ENCODE measurements around the gene OR10D3.
"Not testable (repeated sequence)": the region's sequence is repeated elsewhere in the genome, so short reads cannot be mapped to it uniquely, and the experiment has no call there.

The OR10D3 gene

GRCh38 chr11:124153821-124154220 lies 29.3 kb upstream of the OR10D3 start:
- H3K36me3 ChIP-seq, result no peaks in the 10 kb centered on the region
- H3K4me1 ChIP-seq, result no peaks in the 10 kb centered on the region
- H3K9me3 ChIP-seq, result no peaks in the 10 kb centered on the region
- H3K4me3 ChIP-seq (ENCODE audit: low read depth, low read length), result no peak overlapping the region
- TF ChIP-seq, protein P1, sequence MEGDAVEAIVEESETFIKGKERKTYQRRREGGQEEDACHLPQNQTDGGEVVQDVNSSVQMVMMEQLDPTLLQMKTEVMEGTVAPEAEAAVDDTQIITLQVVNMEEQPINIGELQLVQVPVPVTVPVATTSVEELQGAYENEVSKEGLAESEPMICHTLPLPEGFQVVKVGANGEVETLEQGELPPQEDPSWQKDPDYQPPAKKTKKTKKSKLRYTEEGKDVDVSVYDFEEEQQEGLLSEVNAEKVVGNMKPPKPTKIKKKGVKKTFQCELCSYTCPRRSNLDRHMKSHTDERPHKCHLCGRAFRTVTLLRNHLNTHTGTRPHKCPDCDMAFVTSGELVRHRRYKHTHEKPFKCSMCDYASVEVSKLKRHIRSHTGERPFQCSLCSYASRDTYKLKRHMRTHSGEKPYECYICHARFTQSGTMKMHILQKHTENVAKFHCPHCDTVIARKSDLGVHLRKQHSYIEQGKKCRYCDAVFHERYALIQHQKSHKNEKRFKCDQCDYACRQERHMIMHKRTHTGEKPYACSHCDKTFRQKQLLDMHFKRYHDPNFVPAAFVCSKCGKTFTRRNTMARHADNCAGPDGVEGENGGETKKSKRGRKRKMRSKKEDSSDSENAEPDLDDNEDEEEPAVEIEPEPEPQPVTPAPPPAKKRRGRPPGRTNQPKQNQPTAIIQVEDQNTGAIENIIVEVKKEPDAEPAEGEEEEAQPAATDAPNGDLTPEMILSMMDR (IDR thresholded peaks at IDR 0.05; ENCODE audit: low read depth, low read length), result no peak
- DNase-seq, result no peak
- H3K27me3 ChIP-seq, result no peaks in the 10 kb centered on the region; the same call in none of the 2 replicates

DNA sequence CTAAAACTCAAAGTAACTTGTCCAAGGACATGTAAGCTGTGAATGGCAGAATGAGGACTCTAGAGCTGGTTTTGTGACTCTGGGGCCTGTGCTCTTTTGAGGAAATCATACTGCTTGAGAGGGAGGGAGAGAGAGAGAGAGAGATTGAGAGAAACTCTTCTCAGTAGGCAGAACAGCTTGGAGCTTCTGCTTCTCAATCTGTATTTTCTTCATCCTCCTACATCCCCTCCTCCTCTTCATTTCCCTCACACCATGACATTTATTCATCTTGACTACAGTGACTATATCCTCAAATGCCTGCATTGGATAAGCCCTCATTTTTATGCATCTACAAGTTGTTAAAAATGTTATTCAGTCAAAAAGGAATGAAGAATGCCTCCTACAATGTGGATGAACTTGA lies 23.7 kb upstream of the OR10D3 start:
- TF ChIP-seq, protein P1 (IDR thresholded peaks at IDR 0.05; ENCODE audit: low read depth, low read length), result no peak
- H3K9me3 ChIP-seq, result no peaks in the 10 kb centered on the region
- DNase-seq, result no peak
- H3K4me1 ChIP-seq, result no peaks in the 10 kb centered on the region
- H3K36me3 ChIP-seq, result no peaks in the 10 kb centered on the region
- H3K27me3 ChIP-seq, result peaks cover 7% of the 10 kb centered on the region; the same call in 1 of the 2 replicates
- H3K4me3 ChIP-seq (ENCODE audit: low read depth, low read length), result no peak overlapping the region

DNA sequence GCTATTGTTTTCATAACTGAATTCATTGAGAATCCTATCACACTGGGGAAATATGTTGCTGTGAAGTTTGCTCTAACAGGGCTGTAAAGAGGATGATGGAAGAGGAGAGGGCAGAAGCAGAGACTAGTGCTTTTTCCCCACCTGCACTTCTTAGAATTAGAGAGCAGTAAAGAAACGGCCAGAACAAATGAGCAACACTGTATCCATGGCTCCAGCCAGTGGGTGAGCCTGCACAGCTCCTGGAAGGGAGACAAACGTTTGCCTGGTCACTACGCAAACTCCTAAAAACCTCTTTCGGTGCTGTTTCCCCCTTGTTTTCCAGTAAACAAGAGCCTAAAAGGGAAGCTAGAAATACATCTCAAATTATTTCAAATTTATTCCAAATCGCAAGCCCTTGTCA lies 22.2 kb upstream of the OR10D3 start:
- H3K36me3 ChIP-seq, result no peaks in the 10 kb centered on the region
- H3K27me3 ChIP-seq, result peaks cover 7% of the 10 kb centered on the region; the same call in 1 of the 2 replicates
- DNase-seq, result no peak
- TF ChIP-seq, protein P1 (IDR thresholded peaks at IDR 0.05; ENCODE audit: low read depth, low read length), result no peak
- H3K4me1 ChIP-seq, result no peaks in the 10 kb centered on the region
- H3K9me3 ChIP-seq, result no peaks in the 10 kb centered on the region
- no peak overlapping the region for H3K4me3 ChIP-seq (ENCODE audit: low read depth, low read length)

DNA sequence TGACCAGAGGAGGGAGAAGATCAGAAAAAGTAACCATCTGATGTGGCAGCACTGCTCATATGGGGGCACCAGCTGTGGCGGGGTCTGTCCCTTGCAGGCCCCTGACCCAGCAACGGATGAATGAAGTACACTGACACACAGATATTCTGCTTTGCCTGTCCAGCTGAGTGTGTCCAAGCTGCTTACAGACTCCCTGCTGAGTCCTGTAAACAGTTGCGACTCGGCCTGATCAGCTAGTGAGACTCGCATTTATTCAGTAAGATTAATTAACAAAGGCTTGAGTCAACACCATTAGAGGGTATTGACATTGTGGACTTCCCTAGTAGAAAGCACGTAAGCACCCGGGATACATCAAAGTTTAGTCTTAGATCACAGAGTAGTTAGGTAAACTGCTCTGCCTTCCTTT lies 15.3 kb upstream of the OR10D3 start:
- Histone ChIP-seq H3K27me3 (no peaks in the 10 kb centered on the region), H3K4me3 (ENCODE audit: low read depth, low read length) (no peak overlapping the region), H3K4me1 (no peaks in the 10 kb centered on the region), H3K36me3 (no peaks in the 10 kb centered on the region), H3K9me3 (no peaks in the 10 kb centered on the region)
- TF ChIP-seq, protein P1 (IDR thresholded peaks at IDR 0.05; ENCODE audit: low read depth, low read length), result no peak
- no peak for DNase-seq

DNA sequence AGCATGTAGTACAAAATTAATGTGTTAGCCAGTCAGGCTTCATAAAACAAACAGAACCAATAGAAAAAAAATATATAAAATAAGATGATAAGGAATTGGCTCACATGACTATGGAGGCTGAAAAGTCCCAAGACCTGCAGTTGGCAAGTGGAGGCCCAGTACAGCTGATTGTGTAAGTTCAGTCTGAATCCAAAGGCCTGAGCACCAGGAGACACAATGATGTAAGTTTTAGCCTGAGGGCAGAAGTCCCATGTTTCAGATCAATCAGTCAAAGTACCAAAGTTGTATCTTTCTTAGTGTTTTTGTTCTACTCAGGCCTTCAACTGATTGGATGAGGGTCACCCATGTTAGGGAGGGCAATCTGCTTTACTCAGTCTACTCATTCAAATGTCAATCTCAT lies 14.3 kb upstream of the OR10D3 start:
- H3K36me3 ChIP-seq, result no peaks in the 10 kb centered on the region

GRCh38 chr11:124170315-124170714 lies 12.8 kb upstream of the OR10D3 start:
- DNase-seq; H3K36me3 ChIP-seq; H3K27me3 ChIP-seq; H3K4me3 ChIP-seq (ENCODE audit: low read depth, low read length); H3K9me3 ChIP-seq; H3K4me1 ChIP-seq: not testable (repeated sequence)

More for the DNA sequence above, 14.3 kb upstream of the OR10D3 start:
- Histone ChIP-seq H3K4me3 (ENCODE audit: low read depth, low read length) (no peak overlapping the region), H3K9me3 (no peaks in the 10 kb centered on the region), H3K4me1 (no peaks in the 10 kb centered on the region), H3K27me3 (no peaks in the 10 kb centered on the region)
- TF ChIP-seq, protein P1 (IDR thresholded peaks at IDR 0.05; ENCODE audit: low read depth, low read length), result no peak
- no peak for DNase-seq

All from BE2C (cell line).